ENCODE data around the gene FRMD4A. TPM values are rescaled to one million over a fixed set of nuclear protein-coding genes. Genes with fewer than 3 reads are reported as not detected.

The FRMD4A gene
- total and polyA plus RNA-seq, 10 of the 15 experiments (the other 5 are each of a cell fraction or from before 2014, with no cell fraction given) = 17.8 to 75.2 (median 39.1) TPM

DNA sequence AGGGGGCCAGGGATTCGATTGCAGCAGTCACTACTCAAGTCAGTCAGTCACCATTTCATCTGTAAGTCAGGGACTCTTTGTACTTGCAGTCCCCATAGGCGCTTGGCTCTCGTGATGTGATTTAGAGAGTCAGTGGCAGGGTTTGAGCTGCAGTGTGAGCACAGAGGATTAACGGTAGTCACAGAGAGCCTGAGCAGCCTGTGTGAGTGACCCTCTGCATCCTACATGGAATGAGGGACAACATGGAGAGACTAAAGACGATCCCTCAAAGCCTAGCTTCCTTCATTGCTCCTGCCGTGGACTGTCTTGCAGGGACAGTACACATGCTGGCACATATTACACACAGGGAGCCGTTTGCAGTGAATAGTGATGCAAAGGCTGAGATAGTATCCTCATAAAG, 687.7 kb downstream of the FRMD4A start (continued):
- TF ChIP-seq, protein P1, sequence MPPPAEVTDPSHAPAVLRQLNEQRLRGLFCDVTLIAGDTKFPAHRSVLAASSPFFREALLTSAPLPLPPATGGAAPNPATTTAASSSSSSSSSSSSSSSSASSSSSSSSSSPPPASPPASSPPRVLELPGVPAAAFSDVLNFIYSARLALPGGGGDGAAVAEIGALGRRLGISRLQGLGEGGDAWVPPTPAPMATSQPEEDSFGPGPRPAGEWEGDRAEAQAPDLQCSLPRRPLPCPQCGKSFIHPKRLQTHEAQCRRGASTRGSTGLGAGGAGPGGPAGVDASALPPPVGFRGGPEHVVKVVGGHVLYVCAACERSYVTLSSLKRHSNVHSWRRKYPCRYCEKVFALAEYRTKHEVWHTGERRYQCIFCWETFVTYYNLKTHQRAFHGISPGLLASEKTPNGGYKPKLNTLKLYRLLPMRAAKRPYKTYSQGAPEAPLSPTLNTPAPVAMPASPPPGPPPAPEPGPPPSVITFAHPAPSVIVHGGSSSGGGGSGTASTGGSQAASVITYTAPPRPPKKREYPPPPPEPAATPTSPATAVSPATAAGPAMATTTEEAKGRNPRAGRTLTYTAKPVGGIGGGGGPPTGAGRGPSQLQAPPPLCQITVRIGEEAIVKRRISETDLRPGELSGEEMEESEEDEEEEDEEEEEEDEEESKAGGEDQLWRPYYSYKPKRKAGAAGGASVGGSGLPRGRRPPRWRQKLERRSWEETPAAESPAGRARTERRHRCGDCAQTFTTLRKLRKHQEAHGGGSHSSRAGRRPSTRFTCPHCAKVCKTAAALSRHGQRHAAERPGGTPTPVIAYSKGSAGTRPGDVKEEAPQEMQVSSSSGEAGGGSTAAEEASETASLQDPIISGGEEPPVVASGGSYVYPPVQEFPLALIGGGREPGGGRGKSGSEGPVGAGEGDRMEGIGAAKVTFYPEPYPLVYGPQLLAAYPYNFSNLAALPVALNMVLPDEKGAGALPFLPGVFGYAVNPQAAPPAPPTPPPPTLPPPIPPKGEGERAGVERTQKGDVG (CRISPR knock-in tag; IDR thresholded peaks at IDR 0.05) = no peak
- TF ChIP-seq NR2C1 (IDR thresholded peaks at IDR 0.05) (no peak), CBX3 (IDR thresholded peaks at IDR 0.05; ENCODE audit: borderline replicate concordance, low read depth) (no peak), CEBPB (IDR thresholded peaks at IDR 0.05; ENCODE audit: borderline replicate concordance in 1 of 2, low read depth in 2 of 2, low read length in 2 of 2) (no peak), HDGF (IDR thresholded peaks at IDR 0.05) (no peak), TCF3 (IDR thresholded peaks at IDR 0.05; ENCODE audit: borderline replicate concordance, insufficient read depth, low read depth, low read length) (no peak), CBFB (IDR thresholded peaks at IDR 0.05; ENCODE audit: low read depth) (no peak)
- TF ChIP-seq, protein P2, sequence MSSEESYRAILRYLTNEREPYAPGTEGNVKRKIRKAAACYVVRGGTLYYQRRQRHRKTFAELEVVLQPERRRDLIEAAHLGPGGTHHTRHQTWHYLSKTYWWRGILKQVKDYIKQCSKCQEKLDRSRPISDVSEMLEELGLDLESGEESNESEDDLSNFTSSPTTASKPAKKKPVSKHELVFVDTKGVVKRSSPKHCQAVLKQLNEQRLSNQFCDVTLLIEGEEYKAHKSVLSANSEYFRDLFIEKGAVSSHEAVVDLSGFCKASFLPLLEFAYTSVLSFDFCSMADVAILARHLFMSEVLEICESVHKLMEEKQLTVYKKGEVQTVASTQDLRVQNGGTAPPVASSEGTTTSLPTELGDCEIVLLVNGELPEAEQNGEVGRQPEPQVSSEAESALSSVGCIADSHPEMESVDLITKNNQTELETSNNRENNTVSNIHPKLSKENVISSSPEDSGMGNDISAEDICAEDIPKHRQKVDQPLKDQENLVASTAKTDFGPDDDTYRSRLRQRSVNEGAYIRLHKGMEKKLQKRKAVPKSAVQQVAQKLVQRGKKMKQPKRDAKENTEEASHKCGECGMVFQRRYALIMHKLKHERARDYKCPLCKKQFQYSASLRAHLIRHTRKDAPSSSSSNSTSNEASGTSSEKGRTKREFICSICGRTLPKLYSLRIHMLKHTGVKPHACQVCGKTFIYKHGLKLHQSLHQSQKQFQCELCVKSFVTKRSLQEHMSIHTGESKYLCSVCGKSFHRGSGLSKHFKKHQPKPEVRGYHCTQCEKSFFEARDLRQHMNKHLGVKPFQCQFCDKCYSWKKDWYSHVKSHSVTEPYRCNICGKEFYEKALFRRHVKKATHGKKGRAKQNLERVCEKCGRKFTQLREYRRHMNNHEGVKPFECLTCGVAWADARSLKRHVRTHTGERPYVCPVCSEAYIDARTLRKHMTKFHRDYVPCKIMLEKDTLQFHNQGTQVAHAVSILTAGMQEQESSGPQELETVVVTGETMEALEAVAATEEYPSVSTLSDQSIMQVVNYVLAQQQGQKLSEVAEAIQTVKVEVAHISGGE (CRISPR knock-in tag; IDR thresholded peaks at IDR 0.05) = no peak

All from GM12878 (cell line).